GM23338 (cell line): ENCODE data around the gene CD3G. TPM values are rescaled to one million over a fixed set of nuclear protein-coding genes. Genes with fewer than 3 reads are reported as not detected.

Experiments
- ATAC-seq: fragments of 200-7000 bp; cut with Tn5 transposase; 3 replicates; pipeline ENCODE4 v1.9.1; 2020
- DNase-seq: peaks from one replicate; pipeline ENCODE4 v3.0.0-alpha.2; 2015; ENCODE audit warnings: low spot score
- H2AFZ ChIP-seq: fragments of 200-600 bp; sonication (generic); 2 replicates; pipeline ENCODE4 v1.8.0; 2016; ENCODE audit warnings: antibody characterized with exemption, mild to moderate bottlenecking, moderate library complexity
- H3F3A ChIP-seq: fragments of 200-600 bp; sonication (generic); replicated peaks from 2 replicates; pipeline ENCODE4 v1.8.0; 2017; ENCODE audit warnings: antibody characterized with exemption, mixed run types, low read depth
- H3K27ac ChIP-seq: fragments of 200-600 bp; sonication (generic); 2 replicates; pipeline ENCODE4 v1.6.1; 2016; ENCODE audit warnings: low read depth
- H3K27me3 ChIP-seq: fragments of 200-600 bp; sonication (generic); 2 replicates; pipeline ENCODE4 v1.8.0; 2016; ENCODE audit warnings: mild to moderate bottlenecking, mixed run types, moderate library complexity; ENCODE audit not compliant: insufficient read depth
- H3K36me3 ChIP-seq: fragments of 200-600 bp; sonication (generic); 2 replicates; pipeline ENCODE4 v1.8.0; 2016; ENCODE audit warnings: mild to moderate bottlenecking; ENCODE audit not compliant: insufficient read depth
- H3K4me1 ChIP-seq: fragments of 200-600 bp; sonication (generic); 2 replicates; pipeline ENCODE4 v1.8.0; 2016; ENCODE audit warnings: mild to moderate bottlenecking, moderate library complexity; ENCODE audit not compliant: insufficient read depth
- H3K4me2 ChIP-seq: fragments of 200-600 bp; sonication (generic); 2 replicates; pipeline ENCODE4 v1.7.1; 2017; ENCODE audit warnings: mixed run types
- H3K4me3 ChIP-seq: fragments of 200-600 bp; sonication (generic); 2 replicates; pipeline ENCODE4 v1.6.1; 2016; ENCODE audit warnings: mixed run types
- H3K79me2 ChIP-seq: fragments of 200-600 bp; sonication (generic); replicated peaks from 2 replicates; pipeline ENCODE4 v1.8.0; 2017; ENCODE audit warnings: mild to moderate bottlenecking; ENCODE audit not compliant: insufficient read depth
- H3K9me2 ChIP-seq: fragments of 200-600 bp; sonication (generic); 2 replicates; pipeline ENCODE4 v1.8.0; 2017; ENCODE audit not compliant: insufficient read depth
- H4K20me1 ChIP-seq: fragments of 200-600 bp; sonication (generic); replicated peaks from 2 replicates; pipeline ENCODE4 v1.8.0; 2017; ENCODE audit warnings: mild to moderate bottlenecking; ENCODE audit not compliant: insufficient read depth
- H3K27ac Mint-ChIP-seq: 2 replicates; pipeline ENCODE4 v1.8.0; 2020; ENCODE audit warnings: inconsistent platforms, mild to moderate bottlenecking, moderate library complexity, mixed read lengths
- H3K27me3 Mint-ChIP-seq: 3 replicates; pipeline ENCODE4 v1.8.0; 2022; ENCODE audit warnings: low read depth, mild to moderate bottlenecking, moderate library complexity, mixed read lengths, inconsistent platforms; ENCODE audit not compliant: insufficient read depth, poor library complexity
- H3K36me3 Mint-ChIP-seq: 3 replicates; pipeline ENCODE4 v1.8.0; 2021; ENCODE audit warnings: low read depth, mild to moderate bottlenecking, inconsistent platforms, moderate library complexity, mixed read lengths
- H3K4me1 Mint-ChIP-seq: 3 replicates; pipeline ENCODE4 v1.8.0; 2020; ENCODE audit warnings: mild to moderate bottlenecking, inconsistent platforms, mixed read lengths
- H3K4me3 Mint-ChIP-seq: 3 replicates; pipeline ENCODE4 v1.8.0; 2021; ENCODE audit warnings: moderate library complexity, mild to moderate bottlenecking, inconsistent platforms, mixed read lengths
- H3K9me3 Mint-ChIP-seq: 3 replicates; pipeline ENCODE4 v1.8.0; 2020; ENCODE audit warnings: moderate library complexity, mild to moderate bottlenecking, inconsistent platforms, mixed read lengths
- CREB1 ChIP-seq: fragments of 250-450 bp; sonication (Bioruptor Pico); IDR thresholded peaks from 2 replicates; pipeline ENCODE4 v1.5.0; 2020; ENCODE audit warnings: low read depth, mild to moderate bottlenecking, moderate library complexity
- CTCF ChIP-seq, 2 experiments: fragments of 200-600 bp in 1 of 2; sonication (generic) in 1 of 2; conservative IDR thresholded peaks; 2 replicates each; pipeline versions ENCODE4 v1.5.1 to v1.6.1; 2016 to 2017; ENCODE audit warnings: antibody characterized with exemption in 2 of 2, low read depth in 2 of 2, mild to moderate bottlenecking in 2 of 2, moderate library complexity in 1 of 2
- EZH2 ChIP-seq: fragments of 200-600 bp; sonication (generic); IDR thresholded peaks from one replicate; pipeline ENCODE4 v1.8.0; 2017; ENCODE audit warnings: antibody characterized with exemption, mild to moderate bottlenecking, low read depth; ENCODE audit not compliant: unreplicated experiment
- EZH2phosphoT487 ChIP-seq: fragments of 200-600 bp; sonication (generic); IDR thresholded peaks from one replicate; pipeline ENCODE4 v1.8.1; 2018; ENCODE audit warnings: antibody characterized with exemption; ENCODE audit not compliant: unreplicated experiment
- NANOG ChIP-seq: IDR thresholded peaks from 2 replicates; pipeline ENCODE4 v1.6.1; 2016; ENCODE audit warnings: antibody characterized with exemption, borderline replicate concordance
- POLR2AphosphoS5 ChIP-seq: IDR thresholded peaks from 2 replicates; pipeline ENCODE4 v1.6.1; 2016; ENCODE audit warnings: antibody characterized with exemption, low read depth
- STAT1 ChIP-seq: IDR thresholded peaks from one replicate; pipeline ENCODE4 v1.6.1; 2016; ENCODE audit warnings: antibody characterized with exemption; ENCODE audit not compliant: unreplicated experiment
- ZNF331 ChIP-seq: fragments of 250-450 bp; sonication (Bioruptor Pico); IDR thresholded peaks from 2 replicates; pipeline ENCODE4 v1.5.0; 2020; ENCODE audit warnings: low read depth, mild to moderate bottlenecking, moderate library complexity
- polyA plus RNA-seq: library from polyadenylated mRNA; unstranded; fragments of >200 nt; fragmentation: Nextera tagmentation; extraction: Ambion mirVana; gene quantifications from 2 replicates; pipeline ENCODE4 v1.2.1, GENCODE V29; 2016
- total RNA-seq: library from RNA; depleted of rRNA; stranded (reverse); fragments of >200 nt; shearing (Covaris generic); gene quantifications from 2 replicates; pipeline ENCODE4 v1.2.3, GENCODE V29; 2014
- TF ChIP-seq, protein P1 (sequence below): IDR thresholded peaks from 2 replicates; pipeline ENCODE4 v1.6.1; 2016; ENCODE audit warnings: antibody characterized with exemption
- TF ChIP-seq, protein P2 (sequence below): IDR thresholded peaks from one replicate; pipeline ENCODE4 v1.6.1; 2018; ENCODE audit warnings: antibody characterized with exemption; ENCODE audit not compliant: unreplicated experiment

CD3G gene
- total and polyA plus RNA-seq, 2 experiments from 2014 or later, result not detected

GRCh38 chr11:118340449-118340848 is 3.7 kb upstream of the CD3G start:
- Histone ChIP-seq H3K4me3 (no peak overlapping the region), H3K79me2 (no peaks in the 10 kb centered on the region), H2AFZ (no peak overlapping the region), H3K4me2 (no peak overlapping the region), H3K27me3 (no peaks in the 10 kb centered on the region), H3K36me3 (no peaks in the 10 kb centered on the region), H3K9me2 (no peaks in the 10 kb centered on the region), H3F3A (no peaks in the 10 kb centered on the region), H4K20me1 (no peaks in the 10 kb centered on the region), H3K4me1 (no peaks in the 10 kb centered on the region), H3K27ac (no peak overlapping the region)
- Mint-ChIP-seq H3K4me3 (no peak overlapping the region), H3K9me3 (no peaks in the 10 kb centered on the region; the same call in 2 of the 3 replicates), H3K4me1 (no peaks in the 10 kb centered on the region), H3K27ac (no peak overlapping the region), H3K27me3 (peaks cover 10% of the 10 kb centered on the region), H3K36me3 (no peaks in the 10 kb centered on the region)
- TF ChIP-seq, protein P1, sequence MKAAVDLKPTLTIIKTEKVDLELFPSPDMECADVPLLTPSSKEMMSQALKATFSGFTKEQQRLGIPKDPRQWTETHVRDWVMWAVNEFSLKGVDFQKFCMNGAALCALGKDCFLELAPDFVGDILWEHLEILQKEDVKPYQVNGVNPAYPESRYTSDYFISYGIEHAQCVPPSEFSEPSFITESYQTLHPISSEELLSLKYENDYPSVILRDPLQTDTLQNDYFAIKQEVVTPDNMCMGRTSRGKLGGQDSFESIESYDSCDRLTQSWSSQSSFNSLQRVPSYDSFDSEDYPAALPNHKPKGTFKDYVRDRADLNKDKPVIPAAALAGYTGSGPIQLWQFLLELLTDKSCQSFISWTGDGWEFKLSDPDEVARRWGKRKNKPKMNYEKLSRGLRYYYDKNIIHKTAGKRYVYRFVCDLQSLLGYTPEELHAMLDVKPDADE, result no peak
- TF ChIP-seq NANOG, result no peak
- no peak for TF ChIP-seq POLR2AphosphoS5
- no peak for TF ChIP-seq EZH2
- TF ChIP-seq CREB1 (CRISPR knock-in tag), result no peak
- no peak for TF ChIP-seq ZNF331 (CRISPR knock-in tag)
- ATAC-seq (no peak), DNase-seq (no peak)

- Histone ChIP-seq H4K20me1 (no peaks in the 10 kb centered on the region), H3F3A (no peaks in the 10 kb centered on the region), H3K4me2 (no peak overlapping the region), H3K4me3 (no peak overlapping the region), H3K36me3 (no peaks in the 10 kb centered on the region), H2AFZ (no peak overlapping the region), H3K79me2 (no peaks in the 10 kb centered on the region), H3K27me3 (no peaks in the 10 kb centered on the region), H3K4me1 (no peaks in the 10 kb centered on the region), H3K9me2 (no peaks in the 10 kb centered on the region), H3K27ac (no peak overlapping the region)
- H3K36me3 Mint-ChIP-seq, result no peaks in the 10 kb centered on the region
- H3K4me1 Mint-ChIP-seq, result no peaks in the 10 kb centered on the region
- ATAC-seq (no peak), DNase-seq (no peak)
- H3K9me3 Mint-ChIP-seq, result no peaks in the 10 kb centered on the region; the same call in 2 of the 3 replicates
- no peak for TF ChIP-seq CTCF (conservative IDR thresholded peaks at IDR 0.05; ENCODE audit: low read depth in 2 of 2)
- no peak for TF ChIP-seq EZH2phosphoT487
- no peak for TF ChIP-seq STAT1
- TF ChIP-seq POLR2AphosphoS5, result no peak
- no peak for TF ChIP-seq NANOG
- TF ChIP-seq, protein P2, sequence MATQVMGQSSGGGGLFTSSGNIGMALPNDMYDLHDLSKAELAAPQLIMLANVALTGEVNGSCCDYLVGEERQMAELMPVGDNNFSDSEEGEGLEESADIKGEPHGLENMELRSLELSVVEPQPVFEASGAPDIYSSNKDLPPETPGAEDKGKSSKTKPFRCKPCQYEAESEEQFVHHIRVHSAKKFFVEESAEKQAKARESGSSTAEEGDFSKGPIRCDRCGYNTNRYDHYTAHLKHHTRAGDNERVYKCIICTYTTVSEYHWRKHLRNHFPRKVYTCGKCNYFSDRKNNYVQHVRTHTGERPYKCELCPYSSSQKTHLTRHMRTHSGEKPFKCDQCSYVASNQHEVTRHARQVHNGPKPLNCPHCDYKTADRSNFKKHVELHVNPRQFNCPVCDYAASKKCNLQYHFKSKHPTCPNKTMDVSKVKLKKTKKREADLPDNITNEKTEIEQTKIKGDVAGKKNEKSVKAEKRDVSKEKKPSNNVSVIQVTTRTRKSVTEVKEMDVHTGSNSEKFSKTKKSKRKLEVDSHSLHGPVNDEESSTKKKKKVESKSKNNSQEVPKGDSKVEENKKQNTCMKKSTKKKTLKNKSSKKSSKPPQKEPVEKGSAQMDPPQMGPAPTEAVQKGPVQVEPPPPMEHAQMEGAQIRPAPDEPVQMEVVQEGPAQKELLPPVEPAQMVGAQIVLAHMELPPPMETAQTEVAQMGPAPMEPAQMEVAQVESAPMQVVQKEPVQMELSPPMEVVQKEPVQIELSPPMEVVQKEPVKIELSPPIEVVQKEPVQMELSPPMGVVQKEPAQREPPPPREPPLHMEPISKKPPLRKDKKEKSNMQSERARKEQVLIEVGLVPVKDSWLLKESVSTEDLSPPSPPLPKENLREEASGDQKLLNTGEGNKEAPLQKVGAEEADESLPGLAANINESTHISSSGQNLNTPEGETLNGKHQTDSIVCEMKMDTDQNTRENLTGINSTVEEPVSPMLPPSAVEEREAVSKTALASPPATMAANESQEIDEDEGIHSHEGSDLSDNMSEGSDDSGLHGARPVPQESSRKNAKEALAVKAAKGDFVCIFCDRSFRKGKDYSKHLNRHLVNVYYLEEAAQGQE, result no peak
- TF ChIP-seq CREB1 (CRISPR knock-in tag), result no peak
- H3K27ac Mint-ChIP-seq, result no peak overlapping the region
- H3K4me3 Mint-ChIP-seq, result no peak overlapping the region
- H3K27me3 Mint-ChIP-seq, result peaks cover 10% of the 10 kb centered on the region
These were observed 2.9 kb upstream of the CD3G start for GRCh38 chr11:118341261-118341660.
